ENCODE results near the gene PPP1R16B.

Gene PPP1R16B

GRCh38 chr20:38874460-38875174, 69.1 kb downstream of the PPP1R16B start:
- H3K36me3 ChIP-seq, result no peaks in the 10 kb centered on the region
- peaks cover 37% of the 10 kb centered on the region for H3K27me3 ChIP-seq
- no peak for TF ChIP-seq CTCF (IDR thresholded peaks at IDR 0.05)
- no peaks in the 10 kb centered on the region for H3K9me3 ChIP-seq
- H3K27ac ChIP-seq, result no peak overlapping the region
- no peaks in the 10 kb centered on the region for H3K4me1 ChIP-seq (ENCODE audit: control insufficient read depth in 1 of 2, insufficient read depth in 1 of 2, low read depth in 1 of 2, low read length in 1 of 2)
- no peak overlapping the region for H3K4me3 ChIP-seq (ENCODE audit: low read depth in 1 of 2, low read length in 1 of 2)

GRCh38 chr20:38875175-38875993, 69.9 kb downstream of the PPP1R16B start:
- H3K4me3 ChIP-seq (ENCODE audit: low read depth in 1 of 2, low read length in 1 of 2), result no peak overlapping the region
- no peaks in the 10 kb centered on the region for H3K4me1 ChIP-seq (ENCODE audit: control insufficient read depth in 1 of 2, insufficient read depth in 1 of 2, low read depth in 1 of 2, low read length in 1 of 2)
- H3K27ac ChIP-seq, result no peak overlapping the region
- no peak for TF ChIP-seq CTCF (IDR thresholded peaks at IDR 0.05)
- H3K36me3 ChIP-seq, result no peaks in the 10 kb centered on the region
- no peaks in the 10 kb centered on the region for H3K9me3 ChIP-seq
- H3K27me3 ChIP-seq, result peaks cover 45% of the 10 kb centered on the region

GRCh38 chr20:38877483-38877882, 72.0 kb downstream of the PPP1R16B start:
- Histone ChIP-seq H3K4me1 (ENCODE audit: control insufficient read depth in 1 of 2, insufficient read depth in 1 of 2, low read depth in 1 of 2, low read length in 1 of 2) (no peaks in the 10 kb centered on the region), H3K27me3 (peaks cover 50% of the 10 kb centered on the region), H3K4me3 (ENCODE audit: low read depth in 1 of 2, low read length in 1 of 2) (no peak overlapping the region), H3K36me3 (no peaks in the 10 kb centered on the region), H3K27ac (no peak overlapping the region), H3K9me3 (no peaks in the 10 kb centered on the region)
- no peak for TF ChIP-seq CTCF (IDR thresholded peaks at IDR 0.05)

GRCh38 chr20:38878866-38879265, 73.4 kb downstream of the PPP1R16B start:
- H3K27me3 ChIP-seq, result peaks cover 50% of the 10 kb centered on the region
- no peak overlapping the region for H3K4me3 ChIP-seq (ENCODE audit: low read depth in 1 of 2, low read length in 1 of 2)
- H3K36me3 ChIP-seq, result no peaks in the 10 kb centered on the region
- H3K9me3 ChIP-seq, result no peaks in the 10 kb centered on the region
- H3K27ac ChIP-seq, result no peak overlapping the region
- peaks cover 0 to 1% of the 10 kb centered on the region in 2 experiments for H3K4me1 ChIP-seq (ENCODE audit: control insufficient read depth in 1 of 2, insufficient read depth in 1 of 2, low read depth in 1 of 2, low read length in 1 of 2)
- TF ChIP-seq CTCF (IDR thresholded peaks at IDR 0.05), result no peak

- peaks cover 4 to 7% of the 10 kb centered on the region in 2 experiments for H3K4me1 ChIP-seq (ENCODE audit: control insufficient read depth in 1 of 2, insufficient read depth in 1 of 2, low read depth in 1 of 2, low read length in 1 of 2)
- H3K36me3 ChIP-seq, result no peaks in the 10 kb centered on the region
- TF ChIP-seq CTCF (IDR thresholded peaks at IDR 0.05), result no peak
- H3K4me3 ChIP-seq (ENCODE audit: low read depth in 1 of 2, low read length in 1 of 2), result no peak overlapping the region
- no peak overlapping the region for H3K27ac ChIP-seq
- peaks cover 32% of the 10 kb centered on the region for H3K27me3 ChIP-seq
- no peaks in the 10 kb centered on the region for H3K9me3 ChIP-seq
These were observed 75.6 kb downstream of the PPP1R16B start for GRCh38 chr20:38880952-38881735.

All from neutrophil (primary cell).